ENCODE results near the gene LATS1. TPM values are rescaled to one million over a fixed set of nuclear protein-coding genes. Genes with fewer than 3 reads are reported as not detected.

The LATS1 gene
- polyA plus RNA-seq, 3 donors from 2014 or later = 3.8 to 13.5 (median 6.3) TPM

DNA sequence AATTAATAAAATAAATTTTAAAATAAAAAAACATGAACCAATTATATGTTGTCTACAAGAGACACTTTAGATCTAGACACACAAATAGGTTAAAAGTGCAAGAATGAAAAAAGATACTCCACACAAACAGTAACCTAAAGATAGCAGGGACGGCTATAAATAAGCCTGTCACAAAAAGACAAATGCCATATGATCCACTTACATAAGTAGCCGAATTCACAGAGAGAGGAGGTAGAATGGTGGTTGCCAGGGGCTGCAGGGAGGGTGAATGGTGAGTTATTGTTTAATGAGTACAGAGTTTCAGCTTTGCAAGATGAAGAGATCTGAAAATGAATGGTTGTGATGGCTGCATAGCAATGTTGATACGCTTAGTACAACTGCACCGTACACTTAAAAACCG is 102.1 kb downstream of the LATS1 start:
- peaks cover 0 to 3% of the 10 kb centered on the region in 2 donors for H3K4me1 Mint-ChIP-seq
- DNase-seq = no peak
- H3K4me3 Mint-ChIP-seq = no peak overlapping the region
- no peak overlapping the region for H3K27ac Mint-ChIP-seq
- peaks cover 30 to 45% (median 40%) of the 10 kb centered on the region in 3 donors for H3K36me3 Mint-ChIP-seq
- peaks cover 0 to 2% (median 0%) of the 10 kb centered on the region in 3 donors for H3K27me3 Mint-ChIP-seq (ENCODE audit: low read depth in 3 of 3)
- H3K9me3 Mint-ChIP-seq = peaks cover 0 to 2% (median 0%) of the 10 kb centered on the region in 6 donors

- H3K36me3 Mint-ChIP-seq = peaks cover 24 to 33% (median 31%) of the 10 kb centered on the region in 3 donors
Measured at GRCh38 chr6:149614337-149614736, 103.6 kb downstream of the LATS1 start.

DNA sequence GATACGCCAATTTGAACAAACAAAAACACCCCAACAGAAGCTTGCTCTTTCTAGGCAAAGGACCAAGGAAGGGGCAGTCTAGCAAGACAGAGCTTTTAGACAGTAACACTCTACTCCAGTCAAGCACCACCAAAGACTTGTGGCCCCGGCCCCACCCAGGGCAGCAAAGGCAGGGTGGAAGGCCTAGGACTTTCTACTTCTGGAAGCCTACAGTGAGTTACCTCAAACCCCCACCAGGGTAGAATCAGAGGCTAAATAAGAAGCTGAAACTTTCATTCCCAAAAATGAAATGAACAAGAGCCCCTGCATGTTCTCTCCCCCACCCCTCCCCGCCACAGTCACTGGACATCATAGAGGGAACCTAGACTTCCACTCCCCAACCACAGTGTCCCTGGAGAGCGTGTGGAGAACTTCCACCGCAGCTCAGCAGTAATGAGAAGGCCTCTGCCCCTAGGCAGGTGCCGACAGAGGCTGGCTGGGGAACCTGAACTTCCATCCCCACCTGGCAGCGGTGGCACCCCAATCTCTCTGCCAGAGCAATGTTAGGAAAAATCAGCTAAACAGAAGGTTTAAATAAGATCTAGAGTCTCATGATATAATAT is 109.4 kb downstream of the LATS1 start:
- Mint-ChIP-seq H3K27ac (peak overlapping the region in 1 of 6 donors; percentile 47), H3K4me3 (no peak overlapping the region), H3K36me3 (peaks cover 14 to 23% (median 15%) of the 10 kb centered on the region in 3 donors), H3K27me3 (ENCODE audit: low read depth in 3 of 3) (no peaks in the 10 kb centered on the region), H3K4me1 (peaks cover 4 to 6% of the 10 kb centered on the region in 2 donors), H3K9me3 (peaks cover 0 to 2% (median 0%) of the 10 kb centered on the region in 6 donors)
- no peak for DNase-seq

More at GRCh38 chr6:149614337-149614736, 103.6 kb downstream of the LATS1 start:
- Mint-ChIP-seq H3K9me3 (peaks cover 0 to 2% (median 0%) of the 10 kb centered on the region in 6 donors), H3K27ac (no peak overlapping the region), H3K4me1 (peaks cover 0 to 7% of the 10 kb centered on the region in 2 donors), H3K27me3 (ENCODE audit: low read depth in 3 of 3) (no peaks in the 10 kb centered on the region), H3K4me3 (no peak overlapping the region)
- no peak for DNase-seq

Other genes with a start within 250 kb of the LATS1 start
- not detected for gene ZC3H12D, start 233.1 kb downstream of the LATS1 start, polyA plus RNA-seq
- gene PPIL4, start 172.1 kb downstream of the LATS1 start, polyA plus RNA-seq = 10 to 100 TPM in 1 of 3 donors, 1 to 10 TPM in 2; 5.2 to 13.1 (median 9.4) TPM
- 10 to 100 TPM; 22.5 to 26.4 (median 25.5) TPM for gene GINM1, start 151.7 kb downstream of the LATS1 start, polyA plus RNA-seq
- 10 to 100 TPM; 21.4 to 30.7 (median 21.5) TPM for gene KATNA1, start 69.4 kb downstream of the LATS1 start, polyA plus RNA-seq
- 1 to 10 TPM; 1.5 to 6.8 (median 2.9) TPM for gene NUP43, start 28.4 kb upstream of the LATS1 start, polyA plus RNA-seq
- gene PCMT1, start 31.6 kb upstream of the LATS1 start, polyA plus RNA-seq = 100 to 1,000 TPM; 160 to 283 (median 172) TPM
- gene LRP11, start 146.3 kb upstream of the LATS1 start, polyA plus RNA-seq = under 1 TPM in 2 of 3 donors, not detected in 1; 0.34 to 0.73 TPM
- not detected for gene RAET1E, start 180.0 kb upstream of the LATS1 start, polyA plus RNA-seq
- not detected for gene RAET1G, start 205.0 kb upstream of the LATS1 start, polyA plus RNA-seq
- gene ULBP2, start 223.9 kb upstream of the LATS1 start, polyA plus RNA-seq = under 1 TPM in 2 of 3 donors, not detected in 1; 0.83 to 0.88 TPM
- not detected for gene ULBP1, start 245.8 kb upstream of the LATS1 start, polyA plus RNA-seq

Measured in immature natural killer cell (primary cell).